Spinal cord (tissue), 10 donors: ENCODE measurements around the gene EVL. TPM values are rescaled to one million over a fixed set of nuclear protein-coding genes. Genes with fewer than 3 reads are reported as not detected.

Experiments
- DNase-seq, 6 donors: peaks; one replicate each; pipeline versions ENCODE4 v3.0.0 to v3.0.0-alpha.2; 2013 to 2015; ENCODE audit warnings: low spot score in 6 of 6, low read depth in 4 of 6
- H3K27ac ChIP-seq: one replicate; pipeline ENCODE4 v1.5.1; 2013; ENCODE audit warnings: low read depth, low read length, control low read depth
- H3K27me3 ChIP-seq: one replicate; pipeline ENCODE4 v1.6.1; 2013; ENCODE audit warnings: low read length; ENCODE audit not compliant: control insufficient read depth, insufficient read depth
- H3K36me3 ChIP-seq: one replicate; pipeline ENCODE4 v1.6.1; 2013; ENCODE audit warnings: low read length; ENCODE audit not compliant: control insufficient read depth, insufficient read depth
- H3K4me1 ChIP-seq: one replicate; pipeline ENCODE4 v1.6.1; 2013; ENCODE audit warnings: low read length; ENCODE audit not compliant: control insufficient read depth, insufficient read depth
- H3K4me3 ChIP-seq: one replicate; pipeline ENCODE4 v1.5.1; 2013; ENCODE audit warnings: low read depth, low read length, control low read depth
- H3K9me3 ChIP-seq: one replicate; pipeline ENCODE4 v1.6.1; 2013; ENCODE audit warnings: low read length; ENCODE audit not compliant: control insufficient read depth, insufficient read depth
- WGBS: methylation state at CpG from one replicate; pipeline ENCODE4 v1.1.5; 2013; ENCODE audit warnings: missing lambda C conversion rate; ENCODE audit not compliant: insufficient coverage; 5-methylcytosine and 5-hydroxymethylcytosine counted together
- polyA plus RNA-seq, 2 donors: library from polyadenylated mRNA; unstranded; fragments of 120-200 nt; gene quantifications; one replicate each; pipeline ENCODE4 v1.2.1, GENCODE V29; 2013; ENCODE audit not compliant: insufficient read length in 2 of 2
- total RNA-seq, 2 donors: library from RNA; depleted of rRNA in 1 of 2; stranded (reverse); fragments of 120-200 nt in 1 of 2; fragments of >200 nt in 1 of 2; gene quantifications; one replicate each; pipeline versions ENCODE4 v1.2.3 to v1.2.4, GENCODE V29; 2013 to 2014
- donor health status: healthy.

The EVL gene
- total and polyA plus RNA-seq, 4 donors, result 70.9 to 585 (median 342) TPM

DNA sequence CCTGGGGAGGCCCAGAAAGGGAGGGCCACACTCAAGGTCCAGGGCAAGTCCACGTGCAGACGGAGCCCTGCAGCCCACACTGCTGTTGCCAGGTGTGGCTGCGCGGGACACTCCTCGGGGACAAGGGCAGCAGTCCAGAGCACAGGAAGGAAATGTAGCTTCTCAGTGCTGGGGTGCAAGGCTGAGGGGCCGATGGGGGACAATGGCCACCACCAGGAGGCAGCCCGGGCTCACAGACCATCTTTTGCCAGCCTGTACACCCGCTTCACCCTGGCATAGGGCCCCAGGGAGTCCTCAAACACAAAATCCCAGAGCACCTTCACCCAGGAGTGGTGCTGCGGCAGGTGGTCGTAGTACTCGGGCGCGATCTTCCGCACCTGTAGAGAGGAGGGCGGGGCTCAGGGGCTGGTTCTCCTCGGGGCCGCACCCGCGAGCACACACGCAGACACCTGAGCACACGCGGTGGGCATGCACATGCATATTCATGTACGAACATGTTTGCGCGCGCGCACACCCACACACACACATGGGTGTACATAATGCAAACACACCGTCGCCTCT lies 81.4 kb downstream of the EVL start:
- no peaks in the 10 kb centered on the region for H3K9me3 ChIP-seq
- H3K27ac ChIP-seq, result no peak overlapping the region
- H3K27me3 ChIP-seq, result no peaks in the 10 kb centered on the region
- H3K36me3 ChIP-seq, result peaks cover 73% of the 10 kb centered on the region
- DNase-seq, result no peak
- no peak overlapping the region for H3K4me3 ChIP-seq
- 91% methylated on average over 28 of the region's 29 CpGs for WGBS
- peaks cover 36% of the 10 kb centered on the region for H3K4me1 ChIP-seq

DNA sequence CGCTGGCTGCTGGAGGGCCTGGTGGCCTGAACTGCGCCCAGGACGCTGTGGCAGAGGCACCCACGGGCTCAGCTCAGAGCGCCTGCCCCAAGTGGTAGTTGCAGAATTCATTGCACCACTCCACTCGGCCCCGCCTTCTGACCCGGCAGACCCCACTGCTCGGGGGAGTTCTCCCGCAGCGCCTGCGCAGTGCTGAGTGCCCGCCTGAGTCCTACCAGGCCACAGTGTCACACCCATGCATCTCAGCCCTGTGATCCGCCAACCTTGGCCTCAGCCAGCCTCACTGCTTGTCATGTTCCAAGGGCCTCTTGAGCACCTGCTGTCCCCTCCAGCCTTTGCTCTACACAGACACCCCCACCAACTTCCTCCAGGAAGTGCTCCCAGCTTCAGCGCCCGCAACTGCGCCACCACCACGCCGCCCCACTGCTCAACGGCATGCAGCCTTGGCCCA lies 82.0 kb downstream of the EVL start:
- Histone ChIP-seq H3K27ac (no peak overlapping the region), H3K27me3 (no peaks in the 10 kb centered on the region), H3K4me1 (peaks cover 30% of the 10 kb centered on the region), H3K9me3 (no peaks in the 10 kb centered on the region), H3K36me3 (peaks cover 67% of the 10 kb centered on the region), H3K4me3 (no peak overlapping the region)
- 83% methylated on average over 20 of the region's 20 CpGs for WGBS
- DNase-seq, result no peak

DNA sequence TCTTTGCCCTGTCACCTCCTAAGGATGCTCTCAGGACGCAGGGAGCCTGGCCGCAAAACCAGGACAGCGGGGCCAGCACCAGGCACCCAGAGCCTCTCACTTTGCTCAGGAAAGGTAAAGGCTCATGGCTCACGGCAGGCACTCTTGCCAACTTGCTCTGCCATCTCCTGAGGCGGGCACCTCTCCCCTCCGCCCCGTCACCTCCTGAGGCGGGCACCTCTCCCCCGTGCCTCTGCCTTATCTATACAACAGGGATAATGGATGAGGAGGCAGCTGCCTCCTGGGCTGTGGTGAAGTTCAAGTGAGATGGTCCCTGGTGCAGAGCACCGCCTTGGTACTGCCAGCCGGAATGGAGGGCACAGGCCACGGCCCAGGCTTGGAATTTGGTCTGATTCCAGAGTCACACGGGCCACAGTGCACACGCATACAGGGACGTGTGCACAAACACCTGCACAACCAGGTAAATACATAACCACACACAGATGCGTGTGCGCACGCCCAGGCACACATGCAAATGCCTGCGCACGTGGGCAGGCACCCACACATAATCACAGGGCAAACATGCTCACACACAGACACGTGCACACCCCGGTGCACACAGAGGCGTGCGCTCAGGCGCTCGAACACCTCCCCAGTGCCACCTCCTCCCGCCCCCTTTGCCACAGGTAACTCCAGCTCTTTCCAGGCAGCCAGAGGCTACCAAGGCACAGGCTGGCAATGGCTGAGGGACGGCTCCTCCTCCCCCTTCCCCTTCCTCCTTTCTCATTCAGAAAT lies 82.7 kb downstream of the EVL start:
- Histone ChIP-seq H3K4me1 (peaks cover 23% of the 10 kb centered on the region), H3K27ac (no peak overlapping the region), H3K9me3 (no peaks in the 10 kb centered on the region), H3K27me3 (no peaks in the 10 kb centered on the region), H3K36me3 (peaks cover 60% of the 10 kb centered on the region), H3K4me3 (no peak overlapping the region)
- DNase-seq, result no peak
- 88% methylated on average over 21 of the region's 28 CpGs for WGBS

DNA sequence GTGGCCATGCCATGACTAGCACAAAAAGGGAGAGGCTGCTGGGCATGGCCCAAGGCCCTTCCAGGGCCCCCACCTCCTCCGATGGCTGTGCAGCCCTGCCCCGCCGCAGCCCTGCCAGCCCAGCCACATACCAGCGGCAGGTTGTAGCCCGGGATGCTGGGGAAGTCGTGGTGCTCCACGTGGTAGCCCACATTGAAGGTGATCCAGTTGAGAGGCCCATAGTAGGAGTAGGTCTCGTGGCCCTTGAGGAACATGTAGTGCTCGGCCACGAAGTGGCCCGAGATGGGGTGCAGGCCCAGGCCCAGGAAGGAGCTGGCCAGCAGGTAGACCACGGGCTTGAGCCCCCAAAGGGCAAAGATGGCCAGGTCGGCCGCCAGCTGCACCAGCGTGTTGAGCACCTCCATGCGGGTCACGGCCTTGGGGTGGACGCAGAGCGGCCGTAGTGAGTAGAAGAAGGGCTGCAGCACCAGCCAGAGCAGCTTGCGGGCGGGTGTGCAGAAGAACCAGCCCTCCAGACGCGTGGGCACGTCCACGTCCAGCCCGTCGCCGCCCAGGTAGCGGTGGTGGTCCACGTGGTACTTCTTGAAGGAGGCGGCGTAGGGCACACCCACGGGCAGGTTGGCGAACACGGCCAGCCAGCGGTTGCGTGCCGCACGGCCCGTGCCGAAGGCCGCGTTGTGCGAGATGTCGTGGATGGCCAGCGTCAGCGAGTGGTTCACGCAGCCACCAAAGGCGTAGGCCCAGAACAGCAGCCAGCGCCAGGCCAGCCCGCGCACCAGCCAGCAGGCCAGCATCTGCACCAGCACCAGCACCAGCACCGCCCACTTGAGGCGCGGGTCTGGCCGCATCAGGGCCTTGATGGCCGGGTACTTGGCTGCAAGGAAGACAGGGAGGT lies 83.9 kb downstream of the EVL start:
- 96% methylated on average over 58 of the region's 58 CpGs for WGBS
- DNase-seq, result no peak
- H3K27me3 ChIP-seq, result no peaks in the 10 kb centered on the region
- no peak overlapping the region for H3K4me3 ChIP-seq
- no peak overlapping the region for H3K27ac ChIP-seq
- H3K36me3 ChIP-seq, result peaks cover 48% of the 10 kb centered on the region
- H3K9me3 ChIP-seq, result no peaks in the 10 kb centered on the region
- peaks cover 17% of the 10 kb centered on the region for H3K4me1 ChIP-seq

DNA sequence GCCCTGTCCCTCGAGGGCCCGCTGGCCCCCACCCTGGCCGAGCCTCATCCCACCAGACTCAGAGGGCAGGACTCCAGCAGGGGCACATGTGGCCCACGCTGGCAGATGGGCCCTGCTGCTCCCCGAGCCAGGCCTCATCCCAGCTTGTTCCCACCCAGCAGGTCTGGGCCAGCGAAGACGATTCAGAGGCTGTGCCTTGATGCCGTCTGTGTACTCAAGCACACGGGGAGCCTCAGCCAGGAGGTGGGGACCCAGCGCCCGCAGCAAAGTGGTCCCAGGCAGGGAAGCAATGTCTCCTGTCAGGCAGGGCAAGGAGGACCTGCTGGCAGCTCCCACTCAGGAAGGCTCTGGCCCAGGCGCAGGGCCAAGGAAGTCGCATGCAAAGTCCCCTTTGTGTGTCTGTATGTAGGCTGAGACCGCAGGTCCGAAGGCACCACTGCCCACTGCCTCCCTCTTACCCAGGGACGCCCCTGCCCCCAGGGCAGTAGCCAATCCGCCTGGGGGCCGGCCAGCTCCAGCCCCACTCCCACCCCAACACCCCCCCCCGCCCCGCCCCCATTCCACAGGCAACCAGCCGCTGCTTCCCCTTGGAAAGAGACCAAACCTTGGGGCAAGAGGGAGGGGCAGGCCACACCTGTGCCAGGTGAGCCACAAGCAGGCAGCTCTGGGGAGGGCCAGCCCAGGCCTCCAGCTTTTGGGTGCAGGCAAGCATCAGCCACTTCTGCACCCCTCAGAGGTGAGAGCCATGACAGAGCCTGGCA lies 84.8 kb downstream of the EVL start:
- Histone ChIP-seq H3K9me3 (no peaks in the 10 kb centered on the region), H3K4me3 (no peak overlapping the region), H3K27me3 (no peaks in the 10 kb centered on the region), H3K27ac (no peak overlapping the region), H3K36me3 (peaks cover 39% of the 10 kb centered on the region), H3K4me1 (peaks cover 11% of the 10 kb centered on the region)
- no peak for DNase-seq
- 45% methylated on average over 11 of the region's 21 CpGs for WGBS

DNA sequence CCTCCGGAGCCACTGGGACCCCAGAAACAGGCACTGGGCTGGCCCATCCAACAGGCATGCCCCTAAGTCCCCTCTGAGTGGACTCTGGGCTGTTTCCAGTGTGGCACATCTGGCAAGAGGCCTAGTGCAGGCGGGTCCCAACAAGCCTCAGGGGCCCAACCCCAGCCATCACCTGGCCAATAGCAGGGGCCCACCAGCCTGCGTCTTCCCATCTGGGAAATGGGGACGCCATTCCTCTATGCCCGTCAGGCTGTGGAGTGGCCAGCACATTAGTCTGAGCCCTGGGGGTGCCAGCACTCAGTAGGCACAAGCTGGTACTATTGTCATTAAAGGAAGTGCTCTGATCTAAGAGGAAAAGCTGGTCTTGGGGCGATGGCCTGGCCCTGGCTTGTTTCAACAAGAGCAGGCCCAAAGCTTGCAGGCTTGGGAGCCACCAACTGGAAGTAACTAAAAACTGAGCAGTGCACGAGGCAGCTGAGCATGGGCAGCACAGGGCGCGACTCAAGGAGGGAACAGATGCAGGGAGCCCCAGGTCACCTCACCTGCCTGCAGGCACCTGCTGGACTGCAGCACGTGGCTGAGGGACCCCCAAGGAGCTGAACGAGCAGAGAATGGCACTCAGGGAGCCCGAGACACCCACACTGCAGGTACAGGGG lies 85.8 kb downstream of the EVL start:
- Histone ChIP-seq H3K27ac (no peak overlapping the region), H3K4me3 (no peak overlapping the region), H3K9me3 (no peaks in the 10 kb centered on the region), H3K4me1 (peaks cover 14% of the 10 kb centered on the region), H3K27me3 (no peaks in the 10 kb centered on the region), H3K36me3 (peaks cover 29% of the 10 kb centered on the region)
- DNase-seq, result no peak
- 74% methylated on average over 12 of the region's 12 CpGs for WGBS

DNA sequence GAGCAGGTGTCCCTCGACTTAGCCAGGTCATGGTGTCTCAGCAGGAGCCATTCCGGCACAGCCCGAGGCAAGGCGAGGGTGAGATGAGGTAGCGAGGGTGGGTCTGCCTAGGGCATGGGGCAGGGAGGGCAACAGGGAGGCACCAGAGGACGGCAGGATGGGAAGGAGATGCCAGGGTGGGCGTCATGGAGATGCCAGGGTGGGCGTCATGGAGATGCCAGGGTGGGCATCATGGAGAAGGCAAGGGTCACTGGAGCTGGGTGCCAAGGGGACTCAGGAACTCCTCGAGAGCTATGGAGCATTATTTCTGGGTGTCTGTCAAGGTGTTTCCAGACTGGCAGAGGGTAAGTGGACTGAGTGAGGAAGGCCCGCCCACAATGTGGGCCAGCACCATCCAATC lies 86.9 kb downstream of the EVL start:
- WGBS, result 80% methylated on average over 10 of the region's 10 CpGs
- H3K36me3 ChIP-seq, result peaks cover 20% of the 10 kb centered on the region
- H3K4me1 ChIP-seq, result peaks cover 22% of the 10 kb centered on the region
- no peak overlapping the region for H3K27ac ChIP-seq
- no peak overlapping the region for H3K4me3 ChIP-seq
- DNase-seq, result no peak
- H3K27me3 ChIP-seq, result peaks cover under 1% of the 10 kb centered on the region
- H3K9me3 ChIP-seq, result no peaks in the 10 kb centered on the region

DNA sequence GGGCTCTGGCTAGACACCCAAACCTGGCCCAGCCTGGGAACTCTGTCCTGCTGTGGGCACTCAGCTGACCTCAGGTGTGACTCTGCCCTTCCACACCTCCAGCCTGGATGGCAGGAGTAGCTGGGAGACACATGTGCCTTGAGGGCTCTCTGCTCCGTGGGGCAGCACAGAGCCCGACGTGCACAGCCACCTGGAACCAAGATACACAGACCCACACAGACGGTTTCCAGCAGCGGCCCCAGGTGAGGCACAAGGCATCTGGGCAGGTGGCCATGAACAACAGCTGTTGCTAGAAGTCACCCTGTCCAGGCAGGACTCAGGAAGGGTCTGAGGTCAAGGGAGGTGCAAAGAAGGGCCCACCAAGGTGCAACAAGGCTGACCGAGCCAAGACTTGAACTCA lies 88.3 kb downstream of the EVL start:
- no peaks in the 10 kb centered on the region for H3K9me3 ChIP-seq
- 97% methylated on average over 5 of the region's 6 CpGs for WGBS

More for the DNA sequence above, 88.3 kb downstream of the EVL start:
- peaks cover 11% of the 10 kb centered on the region for H3K27me3 ChIP-seq
- no peak overlapping the region for H3K4me3 ChIP-seq
- H3K36me3 ChIP-seq, result peaks cover 6% of the 10 kb centered on the region
- no peak for DNase-seq
- H3K27ac ChIP-seq, result no peak overlapping the region
- H3K4me1 ChIP-seq, result peaks cover 22% of the 10 kb centered on the region
